ENCODE measurements around the gene GXYLT2. TPM values are rescaled to one million over a fixed set of nuclear protein-coding genes. Genes with fewer than 3 reads are reported as not detected.

The GXYLT2 gene
- total RNA-seq, 3 donors from 2014 or later: not detected

- Mint-ChIP-seq H3K4me1 (ENCODE audit: low read depth) (peaks cover 6% of the 10 kb centered on the region), H3K9me3 (no peaks in the 10 kb centered on the region), H3K4me3 (no peak overlapping the region), H3K36me3 (ENCODE audit: insufficient read depth) (no peaks in the 10 kb centered on the region), H3K27me3 (ENCODE audit: low read depth) (no peaks in the 10 kb centered on the region)
- no peak for DNase-seq
- no peak for ATAC-seq
Measured at GRCh38 chr3:72941245-72941644, 53.4 kb downstream of the GXYLT2 start.

GRCh38 chr3:72942427-72942826 is 54.6 kb downstream of the GXYLT2 start:
- no peaks in the 10 kb centered on the region for H3K27me3 Mint-ChIP-seq (ENCODE audit: low read depth)
- H3K4me3 Mint-ChIP-seq: no peak overlapping the region
- H3K4me1 Mint-ChIP-seq (ENCODE audit: low read depth): peaks cover 6% of the 10 kb centered on the region

GRCh38 chr3:72944696-72945095 is 56.9 kb downstream of the GXYLT2 start:
- no peak for ATAC-seq
- H3K9me3 Mint-ChIP-seq: no peaks in the 10 kb centered on the region
- no peak for DNase-seq
- peaks cover 6% of the 10 kb centered on the region for H3K4me1 Mint-ChIP-seq (ENCODE audit: low read depth)
- H3K36me3 Mint-ChIP-seq (ENCODE audit: insufficient read depth): no peaks in the 10 kb centered on the region
- H3K27me3 Mint-ChIP-seq (ENCODE audit: low read depth): peaks cover 3% of the 10 kb centered on the region
- H3K4me3 Mint-ChIP-seq: no peak overlapping the region

More at GRCh38 chr3:72942427-72942826, 54.6 kb downstream of the GXYLT2 start:
- Mint-ChIP-seq H3K9me3 (no peaks in the 10 kb centered on the region), H3K36me3 (ENCODE audit: insufficient read depth) (no peaks in the 10 kb centered on the region)
- DNase-seq (no peak), ATAC-seq (no peak)

- Mint-ChIP-seq H3K9me3 (no peaks in the 10 kb centered on the region), H3K27me3 (ENCODE audit: low read depth) (peaks cover 3% of the 10 kb centered on the region), H3K4me1 (ENCODE audit: low read depth) (peaks cover 18% of the 10 kb centered on the region), H3K4me3 (no peak overlapping the region), H3K36me3 (ENCODE audit: insufficient read depth) (no peaks in the 10 kb centered on the region)
- no peak for ATAC-seq
- no peak for DNase-seq
Measured at GRCh38 chr3:72947715-72948490, 60.1 kb downstream of the GXYLT2 start.

GRCh38 chr3:72949016-72949415 is 61.2 kb downstream of the GXYLT2 start:
- Mint-ChIP-seq H3K36me3 (ENCODE audit: insufficient read depth) (no peaks in the 10 kb centered on the region), H3K4me3 (no peak overlapping the region), H3K27me3 (ENCODE audit: low read depth) (peaks cover 3% of the 10 kb centered on the region), H3K4me1 (ENCODE audit: low read depth) (peaks cover 18% of the 10 kb centered on the region), H3K9me3 (no peaks in the 10 kb centered on the region)
- DNase-seq (no peak), ATAC-seq (no peak)

- no peaks in the 10 kb centered on the region for H3K36me3 Mint-ChIP-seq (ENCODE audit: insufficient read depth)
- ATAC-seq (no peak), DNase-seq (no peak)
- H3K4me1 Mint-ChIP-seq (ENCODE audit: low read depth): peaks cover 16% of the 10 kb centered on the region
- H3K9me3 Mint-ChIP-seq: no peaks in the 10 kb centered on the region
- H3K27me3 Mint-ChIP-seq (ENCODE audit: low read depth): peaks cover 3% of the 10 kb centered on the region
- no peak overlapping the region for H3K4me3 Mint-ChIP-seq
Measured at GRCh38 chr3:72950372-72950771, 62.5 kb downstream of the GXYLT2 start.

GRCh38 chr3:72950801-72951200 is 63.0 kb downstream of the GXYLT2 start:
- ATAC-seq: no peak
- Mint-ChIP-seq H3K27me3 (ENCODE audit: low read depth) (peaks cover 3% of the 10 kb centered on the region), H3K9me3 (no peaks in the 10 kb centered on the region), H3K36me3 (ENCODE audit: insufficient read depth) (no peaks in the 10 kb centered on the region), H3K4me3 (no peak overlapping the region), H3K4me1 (ENCODE audit: low read depth) (peaks cover 12% of the 10 kb centered on the region)
- no peak for DNase-seq

GRCh38 chr3:72951259-72951722 is 63.4 kb downstream of the GXYLT2 start:
- H3K4me3 Mint-ChIP-seq: no peak overlapping the region
- ATAC-seq (peak; percentile 86 to 89), DNase-seq (no peak)
- no peaks in the 10 kb centered on the region for H3K36me3 Mint-ChIP-seq (ENCODE audit: insufficient read depth)
- no peaks in the 10 kb centered on the region for H3K9me3 Mint-ChIP-seq
- peaks cover 12% of the 10 kb centered on the region for H3K4me1 Mint-ChIP-seq (ENCODE audit: low read depth)
- H3K27me3 Mint-ChIP-seq (ENCODE audit: low read depth): peaks cover 3% of the 10 kb centered on the region

GRCh38 chr3:72953325-72953956 is 65.6 kb downstream of the GXYLT2 start:
- no peak overlapping the region for H3K4me3 Mint-ChIP-seq
- ATAC-seq: no peak
- H3K9me3 Mint-ChIP-seq: no peaks in the 10 kb centered on the region
- H3K27me3 Mint-ChIP-seq (ENCODE audit: low read depth): peaks cover 3% of the 10 kb centered on the region
- no peaks in the 10 kb centered on the region for H3K36me3 Mint-ChIP-seq (ENCODE audit: insufficient read depth)
- no peak for DNase-seq
- H3K4me1 Mint-ChIP-seq (ENCODE audit: low read depth): peaks cover 12% of the 10 kb centered on the region

GRCh38 chr3:72957297-72957696 is 69.5 kb downstream of the GXYLT2 start:
- Mint-ChIP-seq H3K4me3 (no peak overlapping the region), H3K4me1 (ENCODE audit: low read depth) (peaks cover 18% of the 10 kb centered on the region), H3K9me3 (no peaks in the 10 kb centered on the region), H3K27me3 (ENCODE audit: low read depth) (no peaks in the 10 kb centered on the region), H3K36me3 (ENCODE audit: insufficient read depth) (no peaks in the 10 kb centered on the region)
- DNase-seq (no peak), ATAC-seq (no peak)

- ATAC-seq (no peak), DNase-seq (no peak)
- no peaks in the 10 kb centered on the region for H3K27me3 Mint-ChIP-seq (ENCODE audit: low read depth)
- peaks cover 20% of the 10 kb centered on the region for H3K4me1 Mint-ChIP-seq (ENCODE audit: low read depth)
- no peak overlapping the region for H3K4me3 Mint-ChIP-seq
- H3K36me3 Mint-ChIP-seq (ENCODE audit: insufficient read depth): no peaks in the 10 kb centered on the region
- no peaks in the 10 kb centered on the region for H3K9me3 Mint-ChIP-seq
Measured at GRCh38 chr3:72959336-72959735, 71.5 kb downstream of the GXYLT2 start.

GRCh38 chr3:72960812-72961518 is 73.1 kb downstream of the GXYLT2 start:
- no peak for DNase-seq
- H3K4me3 Mint-ChIP-seq: no peak overlapping the region
- H3K4me1 Mint-ChIP-seq (ENCODE audit: low read depth): peaks cover 34% of the 10 kb centered on the region
- no peaks in the 10 kb centered on the region for H3K9me3 Mint-ChIP-seq
- no peaks in the 10 kb centered on the region for H3K36me3 Mint-ChIP-seq (ENCODE audit: insufficient read depth)
- ATAC-seq: peak in 1 of 2 donors; percentile 38
- no peaks in the 10 kb centered on the region for H3K27me3 Mint-ChIP-seq (ENCODE audit: low read depth)

- Mint-ChIP-seq H3K36me3 (ENCODE audit: insufficient read depth) (no peaks in the 10 kb centered on the region), H3K27me3 (ENCODE audit: low read depth) (no peaks in the 10 kb centered on the region), H3K4me3 (no peak overlapping the region), H3K9me3 (no peaks in the 10 kb centered on the region), H3K4me1 (ENCODE audit: low read depth) (peaks cover 37% of the 10 kb centered on the region)
- no peak for DNase-seq
- no peak for ATAC-seq
Measured at GRCh38 chr3:72961752-72962151, 73.9 kb downstream of the GXYLT2 start.

GRCh38 chr3:72962317-72962716 is 74.5 kb downstream of the GXYLT2 start:
- H3K4me1 Mint-ChIP-seq (ENCODE audit: low read depth): peaks cover 37% of the 10 kb centered on the region

More at GRCh38 chr3:72962317-72962716, 74.5 kb downstream of the GXYLT2 start:
- Mint-ChIP-seq H3K36me3 (ENCODE audit: insufficient read depth) (no peaks in the 10 kb centered on the region), H3K27me3 (ENCODE audit: low read depth) (no peaks in the 10 kb centered on the region), H3K9me3 (no peaks in the 10 kb centered on the region), H3K4me3 (no peak overlapping the region)
- no peak for DNase-seq
- ATAC-seq: no peak

All from activated T-cell treated with anti-CD3 and anti-CD28 coated beads, Interleukin-2, amount 50 U/mL, for 4 hours (primary cell).